Neural progenitor cell (in vitro differentiated cells): ENCODE results near the gene BTRC. TPM values are rescaled to one million over a fixed set of nuclear protein-coding genes. Genes with fewer than 3 reads are reported as not detected.

ENCODE experiments used
- DNase-seq: peaks from one replicate; pipeline ENCODE4 v3.0.0-alpha.2; 2016; ENCODE audit warnings: low spot score
- H2AFZ ChIP-seq: fragments of 200-600 bp; sonication (generic); replicated peaks from 2 replicates; pipeline ENCODE4 v1.6.1; 2016; ENCODE audit warnings: antibody characterized with exemption
- H3F3A ChIP-seq: fragments of 200-600 bp; sonication (generic); 2 replicates; pipeline ENCODE4 v1.6.1; 2016; ENCODE audit warnings: antibody characterized with exemption, low read depth
- H3K27ac ChIP-seq: fragments of 200-600 bp; sonication (generic); 2 replicates; pipeline ENCODE4 v1.5.1; 2016; ENCODE audit warnings: mild to moderate bottlenecking
- H3K27me3 ChIP-seq: fragments of 200-600 bp; sonication (generic); 2 replicates; pipeline ENCODE4 v1.6.1; 2016; ENCODE audit warnings: mild to moderate bottlenecking, moderate library complexity
- H3K36me3 ChIP-seq: fragments of 200-600 bp; sonication (generic); 2 replicates; pipeline ENCODE4 v1.5.1; 2016
- H3K4me1 ChIP-seq: fragments of 200-600 bp; sonication (generic); 2 replicates; pipeline ENCODE4 v1.6.1; 2016; ENCODE audit warnings: mixed run types
- H3K4me2 ChIP-seq: fragments of 200-600 bp; sonication (generic); 2 replicates; pipeline ENCODE4 v1.6.1; 2016
- H3K4me3 ChIP-seq: fragments of 200-600 bp; sonication (generic); 2 replicates; pipeline ENCODE4 v1.5.1; 2016
- H3K79me2 ChIP-seq: fragments of 200-600 bp; sonication (generic); 2 replicates; pipeline ENCODE4 v1.6.1; 2016; ENCODE audit warnings: low read depth
- H3K9ac ChIP-seq: fragments of 200-600 bp; sonication (generic); 2 replicates; pipeline ENCODE4 v1.6.1; 2016
- H3K9me3 ChIP-seq: fragments of 200-600 bp; sonication (generic); 2 replicates; pipeline ENCODE4 v1.5.1; 2016; ENCODE audit warnings: low read depth
- H4K20me1 ChIP-seq: fragments of 200-600 bp; sonication (generic); 2 replicates; pipeline ENCODE4 v1.6.1; 2016; ENCODE audit warnings: low read depth
- H3K27ac Mint-ChIP-seq: 3 replicates; pipeline ENCODE4 v1.8.0; 2021; ENCODE audit warnings: mixed read lengths
- H3K27me3 Mint-ChIP-seq: 2 replicates; pipeline ENCODE4 v1.8.0; 2022; ENCODE audit warnings: low read depth, mild to moderate bottlenecking, inconsistent platforms, moderate library complexity, mixed read lengths; ENCODE audit not compliant: insufficient read depth
- H3K36me3 Mint-ChIP-seq: 3 replicates; pipeline ENCODE4 v1.8.0; 2021; ENCODE audit warnings: mixed read lengths
- H3K4me1 Mint-ChIP-seq: 3 replicates; pipeline ENCODE4 v1.8.0; 2021; ENCODE audit warnings: mixed read lengths
- H3K4me3 Mint-ChIP-seq: 3 replicates; pipeline ENCODE4 v1.8.0; 2021; ENCODE audit warnings: mild to moderate bottlenecking, moderate library complexity, mixed read lengths
- H3K9me3 Mint-ChIP-seq: 3 replicates; pipeline ENCODE4 v1.8.0; 2020; ENCODE audit warnings: mixed read lengths
- CTCF ChIP-seq: fragments of 200-600 bp; sonication (generic); IDR thresholded peaks from 2 replicates; pipeline ENCODE4 v1.5.1; 2017; ENCODE audit warnings: antibody characterized with exemption, mild to moderate bottlenecking
- EZH2 ChIP-seq: fragments of 200-600 bp; sonication (generic); IDR thresholded peaks from 2 replicates; pipeline ENCODE4 v1.6.1; 2017; ENCODE audit warnings: antibody characterized with exemption, mild to moderate bottlenecking, moderate library complexity
- EZH2phosphoT487 ChIP-seq: fragments of 200-600 bp; sonication (generic); IDR thresholded peaks from 2 replicates; pipeline ENCODE4 v1.6.1; 2017; ENCODE audit warnings: antibody characterized with exemption
- total RNA-seq: library from RNA; depleted of rRNA; stranded (reverse); fragments of >200 nt; gene quantifications from 2 replicates; pipeline ENCODE4 v1.2.3, GENCODE V29; 2015; ENCODE audit warnings: low replicate concordance

BTRC gene
- total RNA-seq, 1 donor from 2014 or later = 25.4 TPM

- no peak overlapping the region for H3K27ac ChIP-seq
- H3K36me3 ChIP-seq = no peaks in the 10 kb centered on the region
- peaks cover 2% of the 10 kb centered on the region for H3K9me3 Mint-ChIP-seq
- H3K36me3 Mint-ChIP-seq = peaks cover 8% of the 10 kb centered on the region
- H4K20me1 ChIP-seq = peaks cover 18% of the 10 kb centered on the region
- peaks cover 32% of the 10 kb centered on the region for H3K27me3 ChIP-seq
- H3K4me3 Mint-ChIP-seq = no peak overlapping the region
- H3K4me3 ChIP-seq = no peak overlapping the region
- no peaks in the 10 kb centered on the region for H3K4me1 ChIP-seq
- H3K4me1 Mint-ChIP-seq = peaks cover 13% of the 10 kb centered on the region
- no peaks in the 10 kb centered on the region for H3K9me3 ChIP-seq
- peaks cover 22% of the 10 kb centered on the region for H3K27me3 Mint-ChIP-seq
- no peak for DNase-seq
- H3K79me2 ChIP-seq = no peaks in the 10 kb centered on the region
- H3K9ac ChIP-seq = no peak overlapping the region
- no peak overlapping the region for H3K4me2 ChIP-seq
- peaks cover 4% of the 10 kb centered on the region for H3F3A ChIP-seq
- no peak overlapping the region for H3K27ac Mint-ChIP-seq
- TF ChIP-seq CTCF (no peak), EZH2 (no peak), EZH2phosphoT487 (no peak)
- no peak overlapping the region for H2AFZ ChIP-seq
Observed at GRCh38 chr10:101575091-101575490, 221.1 kb downstream of the BTRC start.

GRCh38 chr10:101575580-101576210 lies 221.7 kb downstream of the BTRC start:
- Histone ChIP-seq H3F3A (peaks cover 7% of the 10 kb centered on the region), H3K4me3 (no peak overlapping the region), H3K27me3 (peaks cover 26% of the 10 kb centered on the region), H4K20me1 (peaks cover 24% of the 10 kb centered on the region), H3K9ac (no peak overlapping the region), H3K79me2 (no peaks in the 10 kb centered on the region), H3K4me1 (peaks cover 5% of the 10 kb centered on the region), H3K4me2 (no peak overlapping the region), H3K36me3 (no peaks in the 10 kb centered on the region), H3K27ac (no peak overlapping the region), H2AFZ (no peak overlapping the region), H3K9me3 (no peaks in the 10 kb centered on the region)
- peaks cover 2% of the 10 kb centered on the region for H3K9me3 Mint-ChIP-seq
- H3K36me3 Mint-ChIP-seq = peaks cover 8% of the 10 kb centered on the region
- peak overlapping the region; percentile 42 for H3K27ac Mint-ChIP-seq
- peaks cover 11% of the 10 kb centered on the region for H3K4me1 Mint-ChIP-seq
- DNase-seq = no peak
- peak overlapping the region; percentile 64 for H3K4me3 Mint-ChIP-seq
- TF ChIP-seq EZH2phosphoT487 = no peak
- no peak for TF ChIP-seq EZH2
- TF ChIP-seq CTCF = no peak
- peaks cover 22% of the 10 kb centered on the region for H3K27me3 Mint-ChIP-seq

GRCh38 chr10:101576211-101576863 lies 222.4 kb downstream of the BTRC start:
- H3K27ac ChIP-seq = no peak overlapping the region
- H3K9me3 Mint-ChIP-seq = peaks cover 2% of the 10 kb centered on the region
- peak overlapping the region; percentile 64 for H3K4me3 Mint-ChIP-seq
- no peak for DNase-seq
- no peak overlapping the region for H3K9ac ChIP-seq
- H3K36me3 ChIP-seq = no peaks in the 10 kb centered on the region
- no peak overlapping the region for H3K4me3 ChIP-seq
- peaks cover 19% of the 10 kb centered on the region for H3K27me3 ChIP-seq
- no peak overlapping the region for H3K4me2 ChIP-seq
- TF ChIP-seq EZH2phosphoT487 (no peak), CTCF (no peak), EZH2 (no peak)
- no peaks in the 10 kb centered on the region for H3K79me2 ChIP-seq
- H3K27ac Mint-ChIP-seq = peak overlapping the region; percentile 42
- H3K9me3 ChIP-seq = no peaks in the 10 kb centered on the region
- H4K20me1 ChIP-seq = peaks cover 30% of the 10 kb centered on the region
- H3F3A ChIP-seq = peaks cover 9% of the 10 kb centered on the region
- H3K27me3 Mint-ChIP-seq = peaks cover 19% of the 10 kb centered on the region
- peaks cover 11% of the 10 kb centered on the region for H3K4me1 ChIP-seq
- peaks cover 8% of the 10 kb centered on the region for H3K4me1 Mint-ChIP-seq
- peaks cover 8% of the 10 kb centered on the region for H3K36me3 Mint-ChIP-seq
- no peak overlapping the region for H2AFZ ChIP-seq
